ENCODE measurements around the gene KSR1. TPM values are rescaled to one million over a fixed set of nuclear protein-coding genes. Genes with fewer than 3 reads are reported as not detected.

KSR1 gene
- total and polyA plus RNA-seq, 2 donors (not counting 1 experiment from before 2014, with no cell fraction given) = 5.3 to 10.1 TPM

GRCh38 chr17:27602721-27603420 is 146.6 kb downstream of the KSR1 start:
- Histone ChIP-seq H4K20me1 (ENCODE audit: control insufficient read depth, extremely low read depth, insufficient read depth, low read length) (no peaks in the 10 kb centered on the region), H3K4me2 (ENCODE audit: extremely low read depth, insufficient read depth, low read length) (no peak overlapping the region), H3K9me3 (ENCODE audit: control insufficient read depth, insufficient read depth, low read depth, low read length) (no peaks in the 10 kb centered on the region), H3K79me2 (ENCODE audit: control insufficient read depth, insufficient read depth, low read length) (no peaks in the 10 kb centered on the region), H3K27me3 (ENCODE audit: control insufficient read depth, insufficient read depth, low read length) (no peaks in the 10 kb centered on the region), H3K4me1 (ENCODE audit: control insufficient read depth, extremely low read depth, insufficient read depth, low read length) (no peaks in the 10 kb centered on the region), H3K36me3 (ENCODE audit: control insufficient read depth, insufficient read depth, low read length) (no peaks in the 10 kb centered on the region), H2AFZ (ENCODE audit: low read length) (no peak overlapping the region), H3K27ac (ENCODE audit: insufficient read depth, low read length) (no peak overlapping the region), H3K4me3 (replicated peaks in 1 of 4; ENCODE audit: control extremely low read depth in 1 of 4, insufficient read depth in 1 of 4, low read depth in 3 of 4, low read length in 4 of 4) (no peak overlapping the region), H3K9ac (ENCODE audit: insufficient read depth, low read length) (no peak overlapping the region)
- TF ChIP-seq, protein P1, sequence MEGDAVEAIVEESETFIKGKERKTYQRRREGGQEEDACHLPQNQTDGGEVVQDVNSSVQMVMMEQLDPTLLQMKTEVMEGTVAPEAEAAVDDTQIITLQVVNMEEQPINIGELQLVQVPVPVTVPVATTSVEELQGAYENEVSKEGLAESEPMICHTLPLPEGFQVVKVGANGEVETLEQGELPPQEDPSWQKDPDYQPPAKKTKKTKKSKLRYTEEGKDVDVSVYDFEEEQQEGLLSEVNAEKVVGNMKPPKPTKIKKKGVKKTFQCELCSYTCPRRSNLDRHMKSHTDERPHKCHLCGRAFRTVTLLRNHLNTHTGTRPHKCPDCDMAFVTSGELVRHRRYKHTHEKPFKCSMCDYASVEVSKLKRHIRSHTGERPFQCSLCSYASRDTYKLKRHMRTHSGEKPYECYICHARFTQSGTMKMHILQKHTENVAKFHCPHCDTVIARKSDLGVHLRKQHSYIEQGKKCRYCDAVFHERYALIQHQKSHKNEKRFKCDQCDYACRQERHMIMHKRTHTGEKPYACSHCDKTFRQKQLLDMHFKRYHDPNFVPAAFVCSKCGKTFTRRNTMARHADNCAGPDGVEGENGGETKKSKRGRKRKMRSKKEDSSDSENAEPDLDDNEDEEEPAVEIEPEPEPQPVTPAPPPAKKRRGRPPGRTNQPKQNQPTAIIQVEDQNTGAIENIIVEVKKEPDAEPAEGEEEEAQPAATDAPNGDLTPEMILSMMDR (conservative IDR thresholded peaks at IDR 0.05 in 1 of 2, IDR thresholded peaks at IDR 0.05 in 1 of 2; ENCODE audit: low read depth in 1 of 2, low read length in 2 of 2) = peak; percentile 89 to 97
- no peak for TF ChIP-seq EZH2 (IDR thresholded peaks at IDR 0.05; ENCODE audit: low read length, missing control alignments)
- DNase-seq (ENCODE audit: low read depth in 2 of 2) = peak; percentile 40 to 71

DNA sequence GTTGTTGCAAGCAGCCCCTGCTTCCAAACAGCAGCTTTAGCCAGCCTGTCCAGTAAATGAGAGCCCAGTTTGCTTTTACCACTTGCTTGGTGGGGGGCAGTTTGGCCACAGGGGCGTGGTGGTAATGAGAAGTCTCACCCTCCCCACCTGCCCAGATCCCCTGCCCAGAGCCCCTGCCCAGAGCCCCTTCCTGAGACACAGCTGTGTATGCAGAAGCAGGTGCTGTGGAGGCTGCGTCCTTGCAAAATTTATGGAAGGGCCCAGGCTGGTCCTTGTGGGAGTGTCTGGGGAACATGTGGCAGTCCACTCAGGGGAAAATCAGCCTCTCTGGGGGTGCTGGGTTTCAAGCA is 147.1 kb downstream of the KSR1 start:
- Histone ChIP-seq H3K4me2 (ENCODE audit: extremely low read depth, insufficient read depth, low read length) (no peak overlapping the region), H2AFZ (ENCODE audit: low read length) (no peak overlapping the region), H3K4me3 (replicated peaks in 1 of 4; ENCODE audit: control extremely low read depth in 1 of 4, insufficient read depth in 1 of 4, low read depth in 3 of 4, low read length in 4 of 4) (no peak overlapping the region), H3K9me3 (ENCODE audit: control insufficient read depth, insufficient read depth, low read depth, low read length) (no peaks in the 10 kb centered on the region), H3K4me1 (ENCODE audit: control insufficient read depth, extremely low read depth, insufficient read depth, low read length) (no peaks in the 10 kb centered on the region), H3K27me3 (ENCODE audit: control insufficient read depth, insufficient read depth, low read length) (no peaks in the 10 kb centered on the region), H3K9ac (ENCODE audit: insufficient read depth, low read length) (no peak overlapping the region), H4K20me1 (ENCODE audit: control insufficient read depth, extremely low read depth, insufficient read depth, low read length) (no peaks in the 10 kb centered on the region), H3K36me3 (ENCODE audit: control insufficient read depth, insufficient read depth, low read length) (no peaks in the 10 kb centered on the region), H3K79me2 (ENCODE audit: control insufficient read depth, insufficient read depth, low read length) (no peaks in the 10 kb centered on the region), H3K27ac (ENCODE audit: insufficient read depth, low read length) (no peak overlapping the region)
- no peak for DNase-seq (ENCODE audit: low read depth in 2 of 2)
- no peak for TF ChIP-seq EZH2 (IDR thresholded peaks at IDR 0.05; ENCODE audit: low read length, missing control alignments)
- TF ChIP-seq, protein P1 (conservative IDR thresholded peaks at IDR 0.05 in 1 of 2, IDR thresholded peaks at IDR 0.05 in 1 of 2; ENCODE audit: low read depth in 1 of 2, low read length in 2 of 2) = no peak

- no peak for TF ChIP-seq EZH2 (IDR thresholded peaks at IDR 0.05; ENCODE audit: low read length, missing control alignments)
- TF ChIP-seq, protein P1 (conservative IDR thresholded peaks at IDR 0.05 in 1 of 2, IDR thresholded peaks at IDR 0.05 in 1 of 2; ENCODE audit: low read depth in 1 of 2, low read length in 2 of 2) = no peak
- H3K36me3 ChIP-seq (ENCODE audit: control insufficient read depth, insufficient read depth, low read length) = no peaks in the 10 kb centered on the region
- no peak overlapping the region for H3K9ac ChIP-seq (ENCODE audit: insufficient read depth, low read length)
- DNase-seq (ENCODE audit: low read depth in 2 of 2) = no peak
- no peaks in the 10 kb centered on the region for H3K27me3 ChIP-seq (ENCODE audit: control insufficient read depth, insufficient read depth, low read length)
- H3K4me2 ChIP-seq (ENCODE audit: extremely low read depth, insufficient read depth, low read length) = no peak overlapping the region
- no peak overlapping the region for H2AFZ ChIP-seq (ENCODE audit: low read length)
- H3K4me1 ChIP-seq (ENCODE audit: control insufficient read depth, extremely low read depth, insufficient read depth, low read length) = no peaks in the 10 kb centered on the region
- no peaks in the 10 kb centered on the region for H3K9me3 ChIP-seq (ENCODE audit: control insufficient read depth, insufficient read depth, low read depth, low read length)
- H3K4me3 ChIP-seq (replicated peaks in 1 of 4; ENCODE audit: control extremely low read depth in 1 of 4, insufficient read depth in 1 of 4, low read depth in 3 of 4, low read length in 4 of 4) = no peak overlapping the region
- H3K79me2 ChIP-seq (ENCODE audit: control insufficient read depth, insufficient read depth, low read length) = no peaks in the 10 kb centered on the region
- H3K27ac ChIP-seq (ENCODE audit: insufficient read depth, low read length) = no peak overlapping the region
- no peaks in the 10 kb centered on the region for H4K20me1 ChIP-seq (ENCODE audit: control insufficient read depth, extremely low read depth, insufficient read depth, low read length)
These were observed 147.9 kb downstream of the KSR1 start for GRCh38 chr17:27603880-27604794.
